HG03280 (cell line): Measurements from ENCODE around the gene SMARCA2.

ENCODE experiments used
- ATAC-seq: cut with Tn5 transposase; IDR thresholded peaks from one replicate; pipeline ENCODE4 v1.9.1; 2021; ENCODE audit warnings: mild to moderate bottlenecking, moderate library complexity; ENCODE audit not compliant: unreplicated experiment

SMARCA2 gene

DNA sequence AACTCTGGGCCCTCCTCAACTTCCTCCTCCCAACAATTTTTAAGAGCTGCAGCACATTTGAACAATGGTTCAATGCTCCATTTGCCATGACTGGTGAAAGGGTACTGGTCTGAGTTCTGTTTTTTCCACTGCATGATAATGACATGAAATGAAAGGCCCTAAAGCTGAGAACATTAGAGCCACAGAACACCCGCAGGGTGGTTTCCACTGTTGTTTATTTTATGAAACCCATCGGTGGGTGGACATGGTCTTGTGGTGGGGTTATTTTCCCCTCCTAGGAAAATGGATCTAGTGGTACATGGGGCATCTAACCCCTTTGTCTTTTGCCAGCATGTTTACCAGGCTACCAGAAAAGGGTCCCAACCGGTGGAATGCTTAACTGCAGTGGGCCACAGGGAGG lies 71.8 kb downstream of the SMARCA2 start:
- ATAC-seq, result no peak

DNA sequence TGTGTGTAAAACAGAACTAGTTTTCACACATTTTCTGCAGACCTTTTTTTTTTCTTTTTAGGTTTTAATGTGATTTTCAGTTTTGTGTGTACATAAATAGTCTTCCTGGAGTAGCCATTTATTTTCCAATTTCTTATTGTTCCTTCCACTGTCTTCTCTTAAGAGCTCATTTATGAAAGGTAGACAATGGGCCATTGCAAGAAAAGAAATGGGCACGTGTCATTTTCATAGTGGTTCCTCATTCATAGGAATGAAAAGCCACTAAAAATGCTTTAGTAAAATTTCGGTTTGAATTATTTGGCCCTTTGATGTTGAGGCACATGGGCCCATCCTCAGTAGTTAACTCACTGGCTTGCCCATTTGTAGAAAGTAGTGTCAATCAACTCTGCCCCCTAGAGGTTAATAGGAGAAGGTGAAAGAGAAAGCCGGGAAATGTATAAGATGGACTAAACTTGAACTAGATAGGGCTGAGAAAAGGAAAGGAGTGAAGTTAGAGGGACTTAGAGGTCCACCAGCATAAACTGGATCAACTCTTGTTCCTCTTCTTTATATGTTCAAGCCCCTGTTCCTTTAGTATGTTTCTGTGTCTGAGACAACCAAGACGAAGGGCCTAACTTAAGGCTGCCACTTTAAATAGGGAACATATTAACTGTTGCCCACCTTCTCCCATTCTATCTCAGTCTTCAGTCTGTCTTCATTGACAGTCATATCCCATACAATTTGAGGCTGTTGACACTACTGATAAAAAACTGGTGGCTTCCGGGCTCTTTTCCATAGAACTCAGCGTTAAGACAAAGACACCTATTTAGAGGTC lies 72.6 kb downstream of the SMARCA2 start:
- ATAC-seq, result peak; percentile 85

DNA sequence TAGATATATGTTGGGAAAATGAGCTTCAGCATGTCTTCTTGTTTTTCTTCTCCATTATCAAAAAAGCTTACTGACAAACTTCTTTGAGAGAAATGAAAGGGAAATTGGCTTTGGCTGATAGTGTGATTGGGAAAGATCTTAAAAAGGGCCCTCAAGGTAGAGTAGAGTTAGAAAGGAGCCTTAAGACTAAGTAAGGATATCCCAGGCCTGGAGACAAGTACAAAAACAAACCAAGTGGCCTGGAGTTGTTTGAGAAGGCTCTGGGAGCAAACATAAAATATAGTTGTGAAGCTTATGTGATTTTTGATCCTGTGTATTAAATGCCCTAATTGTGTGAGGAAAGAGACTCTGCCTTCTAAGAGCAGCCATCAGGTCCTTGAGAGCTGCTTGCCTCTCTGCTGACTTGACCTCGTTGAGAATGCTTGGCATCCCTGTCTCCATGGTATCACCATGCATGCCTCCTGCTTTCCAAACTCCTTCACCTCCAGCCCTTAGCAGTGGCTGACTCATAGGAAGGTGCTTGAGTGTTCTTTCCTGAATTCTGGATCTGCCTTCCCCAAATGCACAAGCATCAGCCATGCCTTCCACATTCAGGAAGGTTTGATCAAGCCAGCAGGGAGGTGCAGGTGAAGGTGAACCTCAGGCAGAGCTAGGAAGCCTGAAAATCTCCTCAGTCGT lies 78.9 kb downstream of the SMARCA2 start:
- no peak for ATAC-seq

DNA sequence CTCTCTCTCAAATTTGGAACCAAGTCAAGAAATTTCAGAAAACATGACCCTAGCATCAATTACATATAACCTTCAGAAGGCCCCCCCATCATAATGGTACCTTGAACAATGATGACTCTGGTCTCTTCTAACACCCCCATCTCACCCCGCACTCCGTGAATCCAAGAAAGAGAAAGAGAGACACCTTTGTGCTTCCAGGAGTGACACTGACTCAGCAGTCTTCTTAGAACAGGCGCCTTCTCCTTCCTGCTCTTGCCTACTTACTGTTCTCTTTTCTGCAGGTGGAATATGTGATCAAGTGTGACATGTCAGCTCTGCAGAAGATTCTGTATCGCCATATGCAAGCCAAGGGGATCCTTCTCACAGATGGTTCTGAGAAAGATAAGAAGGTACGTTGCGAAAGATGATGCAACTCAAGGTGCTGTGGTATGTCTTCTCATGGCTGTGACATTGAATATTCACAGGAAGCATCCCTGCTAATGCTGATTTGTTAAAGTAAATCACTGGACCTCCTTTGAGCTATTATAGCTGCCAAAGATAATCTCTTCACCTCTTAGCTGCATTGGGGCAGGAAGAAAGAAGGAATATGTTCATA lies 81.3 kb downstream of the SMARCA2 start:
- no peak for ATAC-seq

DNA sequence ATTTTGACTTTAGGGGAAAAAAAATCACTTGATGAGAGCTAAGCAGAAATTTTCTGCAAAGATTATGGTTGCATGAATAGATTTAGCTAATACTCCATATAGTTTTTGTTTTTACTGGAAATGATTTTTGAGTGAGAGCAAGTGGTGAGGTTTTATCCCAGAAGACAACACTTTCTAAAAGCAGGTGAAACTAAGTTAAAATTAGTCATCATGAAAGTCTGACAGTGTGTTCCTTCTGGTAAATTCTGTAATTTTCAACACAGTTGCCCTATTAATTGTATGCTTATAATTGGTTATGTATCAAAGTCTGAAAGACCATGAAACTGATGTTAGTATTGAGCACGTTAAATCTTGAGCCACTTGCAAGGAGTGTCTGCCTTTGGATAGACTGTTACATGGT lies 91.5 kb downstream of the SMARCA2 start:
- no peak for ATAC-seq

DNA sequence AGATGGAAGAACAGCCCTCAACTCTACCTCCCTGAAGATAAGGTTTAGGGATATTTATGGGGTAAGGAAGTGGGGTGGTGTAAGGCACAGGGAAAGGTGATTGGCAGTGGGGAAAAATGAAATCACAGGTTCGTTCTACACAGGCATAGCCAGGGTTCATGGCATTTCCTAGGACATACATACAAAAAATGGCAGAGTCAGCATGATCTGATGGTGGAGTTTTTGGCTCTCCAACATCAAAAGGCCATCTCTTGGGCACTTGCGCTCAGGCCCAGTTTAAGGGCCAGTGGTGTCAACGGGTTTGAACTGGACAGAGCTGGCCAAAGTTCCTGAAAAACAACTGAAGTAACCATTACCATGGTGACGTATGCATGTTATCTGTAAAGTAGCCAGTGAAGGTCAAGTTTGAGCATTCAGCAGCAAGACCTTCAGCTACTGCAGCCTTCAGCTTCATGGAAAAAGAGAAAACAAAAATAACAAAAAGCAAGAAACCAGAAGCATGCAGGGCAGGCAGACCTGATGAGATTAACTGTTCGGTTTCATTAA lies 92.8 kb downstream of the SMARCA2 start:
- no peak for ATAC-seq

DNA sequence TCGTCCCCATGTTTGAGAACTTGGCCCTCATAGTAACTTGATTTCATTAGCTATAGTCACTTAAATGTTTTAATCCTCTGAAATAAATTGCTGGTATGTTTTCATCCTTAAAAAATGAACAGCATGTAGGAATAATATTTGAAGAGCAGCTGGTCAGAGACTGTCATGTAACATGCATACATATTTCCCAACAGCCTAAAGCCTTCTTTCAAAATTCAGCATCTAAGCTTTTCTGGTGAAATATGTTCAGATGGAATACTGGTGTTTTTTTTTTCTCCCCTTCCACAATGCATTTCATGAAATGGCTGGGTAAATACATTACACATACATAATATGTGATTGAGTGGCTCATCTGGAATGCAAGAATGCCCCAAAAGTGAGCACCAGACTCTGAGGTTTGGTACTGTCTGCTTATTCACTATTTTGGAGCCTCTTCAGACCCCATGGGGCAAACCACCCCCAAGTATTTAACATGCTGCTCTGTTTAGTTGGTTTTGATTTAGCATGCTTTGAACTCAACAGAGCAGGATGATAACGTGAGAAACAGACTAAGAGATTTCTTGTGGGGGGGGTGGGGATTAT lies 94.0 kb downstream of the SMARCA2 start:
- ATAC-seq, result no peak

DNA sequence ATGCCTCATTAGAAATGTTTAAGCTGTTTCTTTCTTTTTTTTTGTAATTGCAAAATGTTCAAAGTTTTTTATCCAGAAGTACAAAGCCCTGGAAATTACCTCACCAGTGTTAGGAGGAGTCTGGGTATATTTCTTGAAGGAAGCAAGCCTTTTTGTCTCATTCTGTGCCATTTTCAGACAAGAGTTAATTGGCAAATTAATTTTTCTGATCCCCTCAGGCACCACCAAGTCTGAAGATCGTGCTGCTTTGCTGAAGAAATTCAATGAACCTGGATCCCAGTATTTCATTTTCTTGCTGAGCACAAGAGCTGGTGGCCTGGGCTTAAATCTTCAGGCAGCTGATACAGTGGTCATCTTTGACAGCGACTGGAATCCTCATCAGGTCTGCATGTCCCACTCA lies 94.9 kb downstream of the SMARCA2 start:
- no peak for ATAC-seq

DNA sequence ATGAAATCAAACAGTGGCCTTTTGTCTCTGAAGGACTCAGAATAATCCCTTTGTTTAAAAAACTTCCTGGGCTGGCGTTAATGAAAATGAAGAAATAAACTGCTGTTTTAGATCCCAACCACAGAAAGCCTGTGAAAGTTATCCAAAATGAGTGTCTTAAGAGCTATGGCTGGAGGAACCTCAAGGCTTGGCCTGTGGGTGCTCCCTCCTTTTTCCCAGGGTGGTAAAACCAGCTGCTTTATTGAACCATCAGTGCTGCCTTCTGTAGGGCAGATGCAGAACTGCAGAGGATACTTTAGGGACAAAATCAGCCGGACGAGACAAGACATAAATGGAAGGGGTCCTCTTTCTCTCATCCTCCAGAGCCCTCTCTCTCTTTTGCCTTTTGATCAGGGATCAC lies 100.9 kb downstream of the SMARCA2 start:
- ATAC-seq, result no peak

DNA sequence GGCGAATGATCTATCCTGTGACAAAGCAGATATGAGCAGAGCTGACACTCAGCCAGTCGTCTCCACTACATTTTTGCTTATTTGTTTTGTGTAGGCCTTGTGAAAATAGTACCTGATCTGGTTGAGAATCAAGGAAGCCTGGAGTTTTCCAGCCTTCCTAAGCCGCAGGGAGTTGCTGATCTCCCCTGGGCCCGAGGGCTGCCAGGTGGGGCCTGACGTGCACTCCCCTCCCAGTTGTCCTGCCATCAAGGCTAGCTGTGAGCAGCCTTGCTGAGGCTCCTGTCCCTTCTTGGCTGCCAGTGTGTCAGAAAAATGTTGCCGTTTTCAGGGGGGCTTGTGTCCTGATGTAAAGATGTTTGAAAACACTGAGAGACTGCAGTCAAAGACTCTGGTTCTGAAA lies 102.4 kb downstream of the SMARCA2 start:
- ATAC-seq, result no peak

DNA sequence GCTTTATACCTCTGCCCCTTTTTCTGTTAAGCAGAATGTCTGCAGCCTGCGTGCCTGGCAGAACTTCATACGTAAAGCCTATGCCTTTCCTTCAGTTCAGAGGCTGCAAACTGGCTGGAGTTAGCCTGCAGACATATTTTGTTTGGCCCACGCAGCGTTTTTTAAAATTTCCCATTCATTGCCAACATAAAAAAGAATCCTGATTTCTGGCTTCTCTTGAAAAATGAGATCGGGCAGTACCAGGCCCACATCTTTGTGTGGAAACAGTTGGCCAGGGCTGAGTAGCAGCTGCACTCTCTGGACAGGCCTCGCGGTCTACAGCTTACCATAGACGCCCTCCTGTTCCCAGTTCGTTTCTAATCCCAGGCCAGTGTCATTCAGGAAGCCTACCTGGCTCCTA lies 104.4 kb downstream of the SMARCA2 start:
- ATAC-seq, result no peak

DNA sequence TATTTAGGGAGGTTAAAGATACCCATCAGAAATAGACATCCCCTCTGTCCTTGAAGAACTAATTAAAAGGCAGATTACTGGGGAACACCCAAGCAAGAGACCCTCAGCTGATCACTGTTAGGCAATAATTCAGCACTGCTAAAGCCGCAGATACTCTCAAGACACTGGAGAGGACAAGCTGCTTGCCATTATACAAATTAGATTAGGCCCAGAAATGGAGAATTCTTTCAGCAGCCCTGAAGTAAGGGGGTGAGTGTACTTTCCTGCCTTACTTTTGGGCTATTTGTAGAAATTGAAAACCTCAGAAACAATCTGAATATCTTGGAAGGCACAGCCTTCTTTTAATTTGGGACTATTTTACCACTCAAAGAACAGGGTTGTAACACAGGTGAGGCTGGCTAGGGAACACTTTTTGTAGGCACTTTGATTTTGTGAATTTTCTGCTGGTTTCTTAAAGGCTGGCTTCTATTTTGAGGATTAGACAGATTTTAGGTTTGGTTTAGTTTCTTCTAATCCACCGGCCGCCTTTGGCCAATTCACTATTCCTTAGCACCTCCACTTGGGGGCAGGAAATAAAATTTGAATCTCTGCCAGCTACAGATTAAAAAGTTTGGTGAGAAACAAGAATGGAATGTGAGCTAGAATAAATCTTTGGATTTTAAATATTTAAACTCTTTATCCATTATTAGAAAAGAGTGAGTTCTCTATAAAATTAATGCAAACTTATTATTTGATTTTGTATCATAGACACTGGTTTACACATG lies 106.0 kb downstream of the SMARCA2 start:
- ATAC-seq, result no peak

DNA sequence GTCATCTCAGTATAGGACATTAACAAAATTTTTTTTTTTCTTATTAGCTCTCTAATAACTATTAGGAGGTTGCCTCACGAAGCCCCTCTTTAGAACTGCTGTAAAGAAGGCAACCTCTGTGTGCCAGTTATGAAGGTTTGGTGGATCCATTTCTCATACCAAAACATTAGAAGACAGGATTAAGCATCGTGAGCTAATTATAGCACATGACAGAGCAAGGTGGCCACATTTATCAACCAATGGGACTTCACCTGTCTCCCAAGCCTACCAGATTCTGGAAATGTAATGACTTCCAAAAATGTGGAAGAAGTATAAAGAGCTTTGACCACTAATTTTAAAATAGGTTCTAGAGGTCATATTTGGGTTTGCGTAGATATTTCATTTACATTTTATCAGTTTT lies 107.2 kb downstream of the SMARCA2 start:
- no peak for ATAC-seq

DNA sequence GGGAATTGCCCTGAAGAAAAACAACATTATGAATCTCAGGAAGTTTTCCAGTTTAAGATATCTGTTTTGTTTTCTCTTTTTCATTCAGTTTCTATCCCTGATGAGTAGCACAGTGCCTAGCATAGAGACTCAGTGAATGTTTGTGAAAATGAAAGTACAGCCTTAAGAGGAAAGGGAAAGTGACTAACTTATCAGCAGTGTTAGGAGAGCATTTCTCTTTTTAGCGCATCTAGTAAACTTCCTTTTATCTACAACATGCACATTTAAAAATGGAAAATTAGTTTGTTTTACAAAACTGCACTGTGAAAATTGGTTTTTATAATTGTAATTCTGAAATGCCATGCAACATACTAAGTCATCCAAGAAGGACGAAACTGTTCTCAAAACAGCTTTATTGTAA lies 110.8 kb downstream of the SMARCA2 start:
- ATAC-seq, result no peak

DNA sequence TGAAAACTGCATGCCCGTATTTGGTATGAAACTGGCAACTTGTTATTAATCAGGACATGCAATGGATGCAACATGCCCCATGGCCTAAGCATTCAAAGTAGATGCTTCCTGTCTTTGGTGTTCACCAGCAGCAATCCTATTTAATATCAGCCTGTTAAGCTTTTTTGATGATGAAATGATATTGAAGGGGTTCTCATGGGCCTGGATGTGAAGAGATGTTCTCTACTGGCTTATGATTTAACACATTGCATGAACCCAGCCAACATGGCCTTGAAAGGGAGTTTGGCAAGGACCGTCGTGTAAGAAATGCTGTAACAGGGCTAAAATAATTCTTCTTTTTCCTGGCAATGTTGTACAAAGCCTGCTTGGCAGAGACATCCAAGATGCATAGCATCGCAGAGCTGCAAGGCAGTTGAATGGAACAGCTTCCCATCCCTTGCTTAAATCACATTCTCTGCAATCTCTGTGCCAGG lies 111.2 kb downstream of the SMARCA2 start:
- ATAC-seq, result no peak

DNA sequence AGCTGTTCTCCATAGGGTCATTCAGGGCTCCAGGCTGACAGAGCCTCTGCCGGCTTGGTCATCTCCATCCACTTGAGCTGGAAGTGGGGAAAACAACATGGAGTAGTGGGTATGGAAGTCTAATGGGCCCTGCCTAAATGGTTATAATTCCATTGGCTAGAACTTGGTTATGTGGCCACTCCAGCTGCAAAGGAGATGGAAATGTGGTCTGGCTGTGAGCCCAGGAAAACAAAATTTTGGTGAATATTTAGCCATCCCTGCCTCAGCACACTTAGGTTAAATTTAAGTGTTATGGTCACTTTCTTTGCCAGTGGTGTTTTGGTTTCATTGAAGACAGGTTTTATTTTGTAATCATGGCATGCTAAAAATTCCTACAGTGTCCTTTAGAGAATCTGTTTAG lies 112.3 kb downstream of the SMARCA2 start:
- ATAC-seq, result no peak

DNA sequence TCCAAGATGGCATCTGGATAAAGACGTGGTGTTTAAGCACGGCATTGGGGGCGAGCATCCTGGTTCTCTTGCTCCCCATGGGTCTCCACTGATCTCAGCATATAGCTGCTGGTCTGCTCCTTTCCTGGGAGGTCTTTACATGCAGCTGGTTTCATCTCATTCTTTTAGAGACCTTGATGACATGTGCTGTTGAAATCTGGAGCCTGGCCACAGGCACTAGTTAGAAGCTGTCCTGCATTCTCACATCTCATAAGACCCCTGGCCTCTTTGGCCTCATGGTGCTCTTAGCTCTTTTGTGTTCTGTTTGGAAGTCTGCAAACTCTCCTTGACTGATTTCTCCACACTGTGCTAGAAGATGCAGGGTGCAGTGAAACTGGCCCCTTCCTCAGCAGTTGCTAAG lies 113.0 kb downstream of the SMARCA2 start:
- no peak for ATAC-seq

DNA sequence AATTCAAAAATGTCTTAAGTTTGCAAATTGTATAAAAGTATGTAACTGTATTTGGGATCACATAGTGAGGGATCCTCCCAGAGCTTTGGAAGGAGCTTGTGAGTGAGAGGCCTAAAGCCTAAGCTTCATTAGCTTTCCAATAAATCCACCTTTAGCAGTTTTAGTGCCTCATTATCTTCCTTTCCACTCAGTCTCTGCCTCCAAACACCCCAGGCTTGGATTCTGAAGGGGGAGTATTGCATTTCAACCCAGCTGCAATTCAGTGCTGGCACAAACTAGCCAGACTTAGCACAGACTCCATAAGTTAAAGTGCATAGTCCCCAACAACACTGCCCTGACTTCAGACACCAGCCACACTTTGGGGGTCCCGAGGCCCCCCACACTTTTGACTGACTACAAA lies 113.5 kb downstream of the SMARCA2 start:
- ATAC-seq, result no peak

DNA sequence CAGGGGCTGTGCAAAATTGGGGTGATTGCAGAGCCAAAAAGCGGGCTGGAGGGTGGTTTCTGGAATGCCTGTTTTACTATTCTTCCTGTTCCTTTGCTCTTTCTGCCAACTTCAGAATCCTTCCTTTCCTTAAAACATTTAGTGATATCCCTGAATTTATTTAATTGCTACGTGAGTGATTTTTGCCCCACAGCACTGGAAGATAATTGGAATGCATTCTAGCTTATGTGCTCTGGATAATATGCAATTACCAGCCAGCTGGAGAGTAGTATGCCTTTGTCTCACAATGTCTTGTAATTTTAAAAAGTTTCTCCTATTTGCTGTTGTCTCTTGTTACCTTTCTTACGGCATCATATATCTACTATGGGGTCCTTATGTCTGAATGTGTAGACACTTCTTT lies 115.8 kb downstream of the SMARCA2 start:
- ATAC-seq, result no peak

DNA sequence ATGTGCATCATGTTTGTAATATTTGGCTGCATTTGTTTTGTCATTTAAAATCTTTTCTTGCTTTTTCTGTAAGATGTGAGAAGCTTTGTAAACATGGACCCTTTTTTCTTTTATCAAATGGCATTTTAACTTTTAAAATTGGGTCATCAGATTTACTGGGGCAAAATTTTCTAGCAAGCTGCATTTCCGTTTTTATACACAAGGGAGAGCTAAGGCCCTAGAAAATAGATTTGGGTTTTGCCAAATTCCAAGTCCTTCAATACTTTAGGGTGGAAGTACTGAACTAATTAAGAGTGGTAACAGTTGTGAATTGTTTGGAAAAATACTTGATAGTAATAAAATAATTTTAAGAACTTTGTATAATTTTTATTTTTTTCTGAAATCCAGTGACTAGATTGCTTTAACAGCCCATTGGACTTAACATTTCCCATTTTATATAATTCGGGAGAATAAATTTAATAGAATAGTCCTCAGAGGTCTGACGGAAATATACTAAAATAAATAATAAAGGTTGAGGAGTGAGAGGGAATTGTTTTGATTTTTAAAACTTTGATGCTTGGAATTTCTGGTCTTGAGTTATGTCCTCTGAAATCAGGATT lies 117.4 kb downstream of the SMARCA2 start:
- ATAC-seq, result no peak
